EH (cell line): ENCODE data around the gene ST3GAL4.

Experiments
- DNase-seq: peaks from one replicate; pipeline ENCODE4 v3.0.0-alpha.2; 2015; ENCODE audit warnings: low read depth

ST3GAL4 gene

DNA sequence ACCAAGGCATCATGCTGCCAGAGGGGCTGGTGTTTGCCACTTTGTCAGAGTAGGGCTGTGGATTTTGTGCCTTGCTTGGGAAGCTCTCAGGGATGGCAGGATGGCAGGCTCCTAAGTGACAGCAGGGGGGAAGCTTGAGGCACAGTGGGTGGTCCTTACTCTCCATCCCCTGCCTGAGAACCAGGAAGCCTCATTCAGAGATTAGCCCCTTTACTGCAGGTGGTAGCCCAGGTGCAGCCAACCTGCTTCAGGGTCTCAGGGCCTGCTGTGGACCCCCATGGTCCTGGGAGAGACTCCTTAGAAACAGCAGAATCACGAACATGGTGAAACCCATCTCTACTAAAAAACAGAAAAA lies 8.9 kb upstream of the ST3GAL4 start:
- no peak for DNase-seq

DNA sequence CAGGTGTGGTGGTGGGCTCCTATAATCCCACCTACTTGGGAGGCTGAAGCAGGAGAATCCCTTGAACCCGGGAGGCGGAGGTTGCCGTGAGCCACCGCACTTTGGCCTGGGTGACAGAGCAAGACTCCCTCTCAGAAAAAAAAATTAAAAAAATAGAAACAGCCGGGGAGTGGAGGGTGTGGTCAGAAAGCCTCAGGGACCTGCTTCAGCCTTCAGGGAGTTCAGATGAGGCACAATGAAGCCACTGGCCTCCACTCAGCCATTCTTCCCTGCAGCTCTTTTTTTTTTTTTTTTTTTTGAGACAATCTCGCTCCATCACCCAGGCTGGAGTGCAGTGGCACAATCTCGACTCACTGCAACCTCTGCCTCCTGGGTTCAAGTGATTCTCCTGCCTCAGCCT lies 8.5 kb upstream of the ST3GAL4 start:
- peak; percentile 28 for DNase-seq

DNA sequence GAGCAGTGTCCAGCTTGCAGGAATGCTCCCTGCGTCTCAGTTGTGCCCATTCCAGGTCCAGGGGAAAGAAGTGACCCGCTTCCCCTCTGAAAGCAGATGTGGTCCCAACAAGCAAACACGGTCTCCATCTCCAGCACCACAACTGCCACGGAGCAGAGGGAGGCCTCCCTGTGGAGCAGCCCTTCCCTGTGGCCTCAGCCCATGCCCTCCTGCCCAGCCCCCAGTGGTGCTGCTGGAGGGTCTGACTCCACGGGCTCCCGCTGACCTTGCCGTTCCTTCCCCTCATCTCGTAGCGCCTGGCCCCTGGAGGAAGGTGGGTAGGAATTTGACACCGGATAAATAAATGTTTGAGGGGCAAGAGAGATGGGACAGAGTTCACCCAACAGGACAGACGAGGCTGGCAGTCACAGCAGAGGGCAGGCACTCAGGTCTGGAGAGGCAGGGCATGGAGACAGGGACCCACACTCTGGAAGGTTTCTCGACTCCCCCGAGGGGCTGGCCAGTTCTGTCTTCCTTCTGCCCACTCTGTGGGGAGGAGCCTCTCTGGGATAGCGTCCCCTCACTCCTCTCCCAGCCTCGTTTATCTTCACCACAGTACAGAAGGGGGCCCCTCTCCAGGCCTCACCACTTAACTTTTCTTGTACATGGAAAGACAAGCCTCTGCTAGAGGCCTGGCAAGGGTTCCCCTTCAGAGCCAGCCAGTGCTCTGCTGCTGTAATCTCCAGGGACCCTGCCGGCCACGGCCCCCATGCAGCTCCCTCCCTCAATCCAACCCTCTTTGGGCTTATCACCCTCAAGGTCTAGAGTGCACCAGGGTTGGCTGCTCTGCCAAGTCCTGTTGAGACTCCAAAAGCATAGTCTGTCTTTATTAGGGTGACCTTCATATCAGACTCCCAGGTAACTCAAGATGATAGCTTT lies 7.5 kb upstream of the ST3GAL4 start:
- no peak for DNase-seq

DNA sequence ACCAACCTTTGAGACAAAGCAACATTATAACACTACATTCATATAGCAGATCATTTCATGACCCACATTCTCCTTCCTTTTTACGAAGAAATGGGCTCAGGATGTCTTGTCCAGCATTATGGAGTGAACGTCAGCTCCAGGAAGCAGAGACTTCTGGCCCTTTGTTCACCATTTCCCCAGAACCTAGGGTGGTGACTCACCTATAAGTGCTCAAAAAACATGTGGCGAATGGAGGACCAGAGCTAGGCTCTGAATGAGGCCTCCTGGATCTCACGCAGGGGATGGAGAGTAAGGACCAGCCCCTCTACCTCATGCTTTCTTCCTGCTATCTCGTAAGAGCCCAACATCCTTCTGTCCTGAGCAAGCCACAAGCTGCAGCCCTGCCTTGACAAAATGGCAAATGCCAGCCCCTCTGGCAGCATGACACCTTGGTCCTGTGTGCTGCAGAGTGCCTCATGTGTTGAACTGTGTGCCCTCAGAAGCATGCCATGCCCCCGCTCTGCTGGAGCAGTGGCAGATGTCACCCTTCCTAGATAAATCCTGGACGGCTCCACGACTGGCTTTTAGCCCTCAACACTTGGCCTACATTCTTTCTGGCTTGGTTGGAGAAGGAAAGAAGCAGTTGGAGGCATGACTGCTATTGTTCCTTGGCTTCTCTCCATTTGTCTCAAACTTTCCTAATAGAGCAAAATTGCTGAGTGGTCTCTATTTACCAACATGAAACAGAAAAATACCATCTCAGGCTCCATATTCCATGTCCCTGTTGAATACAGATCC lies 6.5 kb upstream of the ST3GAL4 start:
- DNase-seq = peak; percentile 57

DNA sequence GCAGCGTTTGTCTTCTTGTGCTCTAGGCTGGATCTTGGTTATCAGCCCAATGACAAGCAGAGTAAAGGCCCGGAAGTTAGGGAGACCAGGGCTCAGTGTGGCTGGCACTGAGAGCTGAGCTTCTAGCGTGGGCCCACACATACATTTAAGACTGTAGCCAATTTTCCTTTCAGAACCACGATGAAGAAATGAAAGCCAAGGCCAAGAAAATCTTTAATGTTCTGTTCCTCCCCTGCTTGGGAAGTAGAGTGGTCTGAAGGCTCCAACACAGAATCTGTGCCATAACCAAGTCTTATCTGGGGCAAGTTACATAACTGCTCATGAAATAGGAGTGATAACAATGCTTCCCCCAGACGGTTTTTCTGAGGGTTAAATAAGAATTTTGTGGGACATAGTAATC lies 4.7 kb upstream of the ST3GAL4 start:
- no peak for DNase-seq

DNA sequence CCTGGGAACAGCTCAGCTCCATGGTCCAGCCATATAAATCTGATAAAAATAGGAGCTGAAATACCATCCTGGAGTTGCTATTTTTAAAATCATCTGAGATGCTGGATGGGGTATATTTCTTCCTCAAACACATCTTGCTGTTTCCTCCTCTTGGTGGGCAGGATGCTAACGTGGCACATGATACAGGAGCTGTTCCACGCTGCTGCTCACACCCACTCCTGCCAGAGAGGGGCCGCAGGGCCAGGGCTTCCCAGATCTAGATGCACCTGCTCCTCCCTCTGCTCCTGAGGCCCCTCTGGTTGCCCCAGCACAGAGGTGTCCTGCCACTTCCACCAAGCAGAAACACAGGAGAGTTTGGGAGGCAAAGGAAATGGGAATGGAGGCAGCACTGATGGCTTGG lies 3.3 kb upstream of the ST3GAL4 start:
- DNase-seq = no peak

DNA sequence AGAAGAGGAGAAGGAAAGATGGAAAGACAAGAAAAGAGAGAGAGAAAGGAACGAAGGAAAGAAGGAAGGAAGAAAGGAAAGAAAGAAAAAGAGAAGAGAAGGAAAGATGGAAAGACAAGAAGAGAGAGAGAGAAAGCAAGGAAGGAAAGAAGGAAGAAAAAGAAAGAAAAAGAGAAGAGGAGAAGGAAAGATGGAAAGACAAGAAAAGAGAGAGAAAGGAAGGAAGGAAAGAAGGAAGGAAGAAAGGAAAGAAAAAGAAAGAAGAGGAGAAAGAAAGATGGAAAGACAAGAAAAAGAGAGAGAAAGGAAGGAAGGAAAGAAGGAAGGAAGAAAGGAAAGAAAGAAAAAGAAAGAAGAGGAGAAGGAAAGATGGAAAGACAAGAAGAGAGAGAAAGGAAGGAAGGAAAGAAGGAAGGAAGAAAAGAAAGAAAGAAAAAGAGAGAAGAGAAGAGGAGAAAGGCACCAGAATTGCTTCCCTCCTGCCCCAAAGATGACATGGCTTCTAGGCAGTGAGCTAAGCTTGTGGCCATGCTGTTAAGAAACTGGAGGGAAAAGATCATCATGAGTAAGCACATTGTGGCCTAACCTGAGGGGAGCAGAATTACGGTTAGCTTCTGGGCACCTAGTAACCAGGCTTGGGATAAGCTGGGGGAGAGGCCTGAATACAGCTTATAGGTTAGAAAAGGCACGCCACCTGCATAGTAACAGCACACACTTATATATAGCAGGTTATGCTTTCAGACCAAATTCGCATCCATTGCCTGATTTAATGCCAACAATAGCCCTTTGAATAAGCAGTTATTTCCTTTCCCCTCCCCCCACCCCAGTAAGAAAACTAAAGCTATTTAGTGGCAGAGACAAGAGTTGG lies 2.3 kb upstream of the ST3GAL4 start:
- peak; percentile 77 for DNase-seq

DNA sequence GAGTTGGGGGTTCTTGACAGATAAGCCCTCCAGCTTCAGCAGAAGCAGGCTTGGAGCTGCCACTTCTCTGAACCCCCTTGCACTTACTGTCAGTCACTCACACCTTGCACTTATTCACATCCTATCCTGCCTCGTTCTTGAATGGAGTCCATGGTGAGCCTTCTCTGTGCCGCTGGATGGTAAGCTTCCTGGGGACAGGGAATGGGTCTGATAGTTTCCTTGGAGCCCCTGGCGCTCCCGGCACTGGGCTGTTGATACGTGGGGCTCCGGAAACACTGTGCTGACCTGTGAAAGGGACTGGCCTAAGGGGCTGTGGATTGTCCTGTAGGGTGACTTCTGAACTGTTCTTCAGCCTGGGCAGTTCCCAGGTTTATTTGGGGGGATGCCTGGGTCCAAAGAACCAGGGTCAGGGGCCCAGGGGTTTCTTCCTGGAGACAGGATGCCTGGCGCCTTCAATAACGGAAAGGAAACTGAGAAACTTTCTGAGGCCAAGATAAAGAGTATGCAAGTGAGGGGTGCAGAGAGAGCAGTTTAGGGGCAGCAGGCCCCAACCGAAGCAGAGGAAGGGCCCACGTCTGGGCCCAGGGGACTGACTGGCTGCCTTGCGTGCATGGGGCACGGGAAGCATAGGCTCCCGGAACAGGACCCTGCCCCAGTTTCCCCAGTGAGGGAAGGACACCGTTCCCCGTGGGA lies 709 bp upstream of the ST3GAL4 start:
- DNase-seq = no peak

DNA sequence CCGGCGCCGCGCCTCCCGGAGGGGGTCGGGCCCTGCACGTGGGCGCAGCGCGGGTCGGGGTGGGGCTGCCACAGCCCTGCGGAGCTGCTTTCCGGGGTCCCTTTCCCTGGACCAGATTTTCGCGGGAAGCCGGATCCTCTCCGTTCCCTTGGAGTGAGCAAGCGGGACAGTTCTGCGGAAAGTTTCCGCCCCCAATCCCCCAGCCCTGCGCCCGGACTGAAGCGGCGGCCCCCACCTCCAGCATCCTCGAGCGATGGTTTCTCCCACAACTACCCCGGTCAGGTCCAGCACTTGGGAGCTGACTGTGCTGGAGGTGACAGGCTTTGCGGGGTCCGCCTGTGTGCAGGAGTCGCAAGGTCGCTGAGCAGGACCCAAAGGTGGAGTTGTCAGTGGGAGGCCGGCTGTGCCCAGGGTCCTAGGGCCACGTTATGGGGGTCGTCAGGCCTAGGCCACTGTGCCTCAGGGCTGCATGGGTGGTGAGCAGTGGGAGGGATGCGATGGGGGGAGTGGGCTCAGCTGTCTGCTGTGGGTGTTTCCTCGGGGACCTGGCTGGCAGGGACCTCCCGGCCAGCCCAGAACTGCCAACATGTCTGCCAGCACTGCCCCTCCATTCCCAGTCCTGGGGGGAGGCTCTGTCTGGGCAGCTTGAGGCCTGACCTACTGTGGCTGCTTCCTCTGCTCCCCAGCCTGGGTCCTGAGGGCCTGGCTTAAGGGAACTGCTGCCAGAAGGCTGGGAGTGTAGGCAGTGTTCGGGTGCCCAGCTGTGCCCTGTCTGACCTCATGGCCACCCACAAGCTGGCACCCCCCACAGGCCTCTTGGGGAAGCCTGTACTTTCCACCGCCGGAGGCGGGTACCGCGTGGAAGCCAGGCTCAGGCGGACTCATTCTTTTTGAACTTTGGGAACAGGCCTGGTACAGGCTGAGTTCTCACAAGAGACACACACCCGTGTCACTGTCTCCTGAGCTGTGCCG lies 726 bp downstream of the ST3GAL4 start:
- DNase-seq = peak; percentile 47

DNA sequence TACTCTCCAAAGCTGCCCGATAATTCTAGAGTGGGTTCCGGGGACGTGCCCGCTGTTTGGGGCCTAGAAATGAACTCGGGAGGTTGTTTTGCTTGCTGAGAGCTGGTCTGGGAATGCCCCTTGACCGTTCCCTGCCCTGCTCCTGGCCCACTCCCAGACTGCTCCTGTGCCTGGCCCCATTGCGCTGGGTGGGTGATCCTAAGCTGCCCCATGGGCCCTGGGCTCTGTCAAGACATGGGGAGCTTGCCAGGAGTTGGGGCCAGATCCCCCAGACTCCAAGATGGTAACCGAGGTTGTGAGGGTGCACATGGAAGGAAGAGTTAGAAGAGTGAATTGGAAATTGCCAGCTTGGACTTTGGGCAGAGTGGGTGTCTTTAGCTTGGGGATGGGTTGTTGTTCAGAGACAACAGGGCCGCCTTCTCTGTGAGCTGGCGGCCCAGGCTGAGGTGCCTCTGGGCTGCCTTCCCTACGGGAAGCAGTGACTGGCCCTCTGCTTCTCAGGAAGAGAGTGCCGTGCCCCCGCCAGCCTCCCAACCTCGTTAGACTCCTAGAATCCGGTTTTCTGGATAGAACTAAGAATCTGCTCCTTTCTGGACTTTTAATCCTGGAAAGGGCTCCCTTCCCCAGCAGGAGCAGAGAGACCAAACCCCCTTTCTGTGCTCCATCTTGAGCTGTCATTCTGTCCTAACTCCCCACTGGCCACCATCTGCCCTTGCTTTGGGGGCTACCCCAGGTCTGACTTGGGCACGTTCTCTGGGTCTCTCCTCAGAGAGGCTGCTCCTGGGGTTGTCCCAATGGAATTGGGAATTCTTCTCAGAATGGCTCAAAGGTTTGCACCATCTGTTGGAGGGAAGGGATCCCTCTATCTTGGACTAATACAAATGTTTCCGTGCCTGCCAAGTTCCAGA lies 1.8 kb downstream of the ST3GAL4 start:
- DNase-seq = peak; percentile 31

DNA sequence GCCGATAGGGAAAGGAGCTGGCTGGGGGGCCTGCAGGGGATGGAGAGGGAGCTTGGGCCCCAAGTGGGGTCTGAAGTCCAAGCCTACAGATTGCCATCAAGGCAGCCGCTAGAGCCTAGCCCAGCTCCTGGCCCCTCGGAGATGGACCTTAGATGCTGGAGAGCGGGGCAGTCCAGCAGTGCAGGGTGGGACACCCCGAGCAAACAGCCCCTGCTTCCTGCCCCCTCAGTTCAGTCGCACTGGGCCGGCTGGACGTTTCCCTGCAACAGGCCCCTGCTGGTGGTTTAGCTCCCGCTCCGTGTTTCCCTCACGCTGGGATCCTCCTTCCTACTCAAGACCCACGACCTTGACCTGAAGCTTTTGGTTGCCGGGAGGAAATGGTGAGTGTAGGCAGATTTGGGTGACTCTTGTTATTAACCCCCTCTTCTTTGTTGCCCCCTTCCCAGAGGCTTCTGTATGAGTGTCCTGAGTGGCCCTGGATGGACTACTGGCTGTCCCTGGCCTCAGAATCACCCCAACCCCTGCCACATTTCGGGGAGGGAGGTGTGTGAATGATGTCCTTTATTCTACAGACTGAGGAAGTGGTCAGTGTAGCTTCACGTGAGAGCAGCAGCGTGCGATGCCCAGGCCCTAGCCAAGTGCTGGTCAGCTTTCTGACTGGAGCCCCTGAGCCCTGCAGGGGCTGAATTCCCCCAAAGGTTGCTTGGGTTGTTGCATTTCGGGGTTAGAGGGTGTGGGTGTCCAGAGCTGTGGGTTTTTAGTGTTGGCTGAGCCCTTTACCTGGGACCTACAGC lies 2.7 kb downstream of the ST3GAL4 start:
- no peak for DNase-seq

DNA sequence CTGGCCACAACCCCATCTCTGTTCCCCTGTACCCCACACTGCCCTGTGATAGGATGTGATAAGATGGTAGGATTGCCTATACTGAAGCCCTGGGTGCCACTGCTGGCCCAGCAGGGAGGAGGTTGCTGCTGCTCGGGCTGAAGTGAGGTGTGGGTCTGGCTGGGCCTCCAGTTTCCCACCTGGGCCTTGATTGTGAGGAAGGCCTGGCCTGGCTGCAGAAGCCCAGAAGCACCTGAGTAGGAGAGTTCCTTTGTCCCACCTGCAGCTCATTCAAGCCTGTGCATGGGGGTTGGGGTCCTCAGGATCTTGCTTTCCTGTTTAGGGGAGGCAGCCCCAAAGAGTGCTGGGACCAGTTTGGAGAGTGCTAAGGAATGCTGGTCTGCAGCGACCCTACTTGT lies 3.3 kb downstream of the ST3GAL4 start:
- DNase-seq = no peak

DNA sequence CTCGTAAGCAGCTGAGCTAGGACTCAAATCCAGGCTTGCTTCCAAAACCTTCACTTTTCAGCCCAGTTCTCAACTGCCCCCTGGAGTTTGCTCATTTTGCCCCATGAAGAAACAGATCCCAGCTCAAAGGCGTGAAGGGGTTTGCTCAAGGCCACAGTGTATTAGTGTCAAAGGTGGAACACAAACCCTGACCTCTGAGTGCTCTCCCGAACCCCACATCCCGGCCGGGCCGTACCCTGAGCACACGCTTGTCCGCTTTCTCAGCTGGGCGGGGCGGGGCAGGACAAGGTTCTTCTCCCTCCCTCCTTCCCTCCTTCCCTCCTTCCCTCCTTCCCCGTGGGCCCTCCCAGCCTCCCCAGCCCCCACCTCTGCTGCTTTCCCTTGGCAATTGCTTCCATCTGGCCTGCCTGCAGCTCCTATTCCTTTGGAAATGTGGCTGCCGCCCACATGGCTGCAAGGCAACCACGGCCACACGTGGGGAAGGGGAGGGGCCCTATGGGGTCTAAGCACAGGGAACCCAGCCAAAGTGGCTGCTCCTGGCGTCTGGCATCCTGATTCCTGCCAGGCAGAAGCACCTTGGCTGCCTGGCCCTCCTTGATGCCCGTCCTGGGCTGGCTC lies 4.1 kb downstream of the ST3GAL4 start:
- peak; percentile 78 for DNase-seq

DNA sequence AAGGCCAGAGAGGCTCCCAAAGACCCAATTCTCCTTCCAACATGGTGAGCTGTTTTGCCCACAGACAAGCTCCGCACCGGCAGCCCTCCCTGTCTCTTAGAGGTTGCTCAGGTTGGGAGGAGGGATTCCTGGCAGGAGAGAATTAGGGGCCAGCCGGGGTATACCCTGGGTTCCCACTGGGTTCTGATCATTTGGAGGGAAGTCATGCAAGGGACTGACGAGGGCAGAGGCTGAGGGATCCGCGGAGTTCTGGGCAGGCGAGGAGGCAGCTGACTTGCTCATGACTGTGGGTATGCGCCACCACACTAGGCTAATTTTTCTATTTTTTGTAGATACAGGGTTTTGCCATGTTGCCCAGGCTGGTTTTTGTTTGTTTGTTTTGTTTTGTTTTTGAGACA lies 4.6 kb downstream of the ST3GAL4 start:
- no peak for DNase-seq

DNA sequence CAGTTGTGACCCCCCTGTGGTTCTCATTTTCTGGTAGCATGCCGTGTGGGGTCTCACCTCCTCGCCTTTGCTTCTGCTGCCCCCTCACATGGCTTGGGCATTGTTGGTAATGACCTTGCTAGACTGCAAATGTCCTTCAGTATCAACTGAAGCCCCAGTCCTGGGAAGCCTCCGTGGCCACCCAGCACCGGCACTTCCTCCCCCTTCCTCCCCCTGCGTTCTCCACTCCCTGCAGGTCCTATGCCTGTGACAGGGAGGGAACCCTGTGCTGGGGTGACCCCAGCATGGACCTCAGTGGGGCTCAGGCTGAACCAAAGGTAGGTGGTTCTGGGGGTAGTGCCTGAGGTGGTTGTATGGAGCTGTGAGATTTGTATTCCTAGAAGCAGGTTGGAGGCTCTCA lies 5.9 kb downstream of the ST3GAL4 start:
- DNase-seq = no peak

DNA sequence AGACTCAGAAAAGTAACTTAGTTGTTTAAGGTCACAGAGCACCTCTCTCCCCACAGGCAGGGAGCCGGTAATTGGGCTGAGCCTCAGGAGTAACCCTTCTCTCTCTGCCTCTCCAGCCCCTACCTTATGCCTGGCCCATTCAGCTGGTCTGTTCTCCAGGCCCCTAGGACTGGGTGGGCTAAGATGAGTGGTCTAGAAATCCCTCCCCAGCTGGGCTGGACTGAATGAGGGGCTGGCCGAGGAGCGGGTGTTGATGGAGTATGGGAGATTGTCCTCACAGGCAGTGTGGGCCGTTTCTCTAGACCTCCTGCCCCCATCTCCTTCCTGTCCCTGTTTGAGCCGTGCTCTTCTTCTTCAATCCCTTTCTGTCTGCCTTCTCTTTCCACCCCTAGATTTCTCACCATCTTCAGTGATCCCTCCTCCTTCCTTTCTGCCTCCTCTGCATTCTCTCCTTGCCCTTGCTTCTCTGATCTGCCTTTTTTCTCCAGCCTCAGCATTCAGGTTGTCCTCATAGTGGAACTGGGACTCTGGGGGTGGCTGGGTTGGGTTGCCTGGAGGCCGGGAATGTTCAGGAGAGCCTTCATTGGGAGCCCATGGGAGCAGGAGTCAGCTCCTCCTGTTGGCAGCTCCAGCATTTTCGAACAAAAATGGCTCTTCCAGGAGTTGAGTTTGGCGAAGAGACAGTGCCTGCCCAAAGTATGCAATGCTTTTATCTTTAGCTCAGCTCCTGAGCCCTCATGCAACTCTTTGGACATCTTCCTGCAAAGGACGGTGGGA lies 7.6 kb downstream of the ST3GAL4 start:
- no peak for DNase-seq

DNA sequence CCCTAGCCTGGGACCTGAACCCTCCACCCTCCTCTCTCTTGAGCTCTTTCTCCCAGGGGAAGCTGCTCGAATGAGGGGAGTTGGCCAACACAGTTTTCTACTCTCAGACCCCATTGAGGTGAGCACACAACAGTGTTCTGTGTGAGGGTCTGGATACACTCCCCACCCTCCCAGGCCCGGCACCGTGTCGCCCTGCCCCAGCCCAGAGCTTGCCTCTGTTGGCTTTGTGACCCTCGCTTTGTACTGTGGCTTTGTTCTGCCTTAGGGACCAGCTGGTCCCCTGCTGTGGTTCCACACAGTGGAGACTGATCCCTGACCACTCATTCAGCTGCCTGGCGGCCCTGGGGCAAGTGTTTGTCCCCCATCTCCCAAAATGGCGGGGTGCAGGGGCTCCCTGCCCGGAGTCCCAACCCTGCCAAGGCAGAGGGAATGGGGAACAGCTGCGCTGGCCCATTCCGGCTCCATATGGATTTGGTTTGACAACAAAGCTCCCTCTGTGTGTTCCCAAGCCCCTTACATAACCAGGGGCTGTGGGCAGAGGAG lies 8.3 kb downstream of the ST3GAL4 start:
- no peak for DNase-seq
